Measurements from ENCODE around the gene TRIM43B. TPM values are rescaled to one million over a fixed set of nuclear protein-coding genes. Genes with fewer than 3 reads are reported as not detected.
"Not testable (repeated sequence)": the region's sequence is repeated elsewhere in the genome, so short reads cannot be mapped to it uniquely, and the experiment has no call there.

TRIM43B gene
- total RNA-seq, 1 donor from 2014 or later, result 0.27 TPM

GRCh38 chr2:95435162-95435871 lies 49.2 kb downstream of the TRIM43B start:
- DNase-seq (ENCODE audit: low spot score); intact Hi-C loops (cut with DNase I): not testable (repeated sequence)
- ATAC-seq, result peak; percentile 34

- DNase-seq (ENCODE audit: low spot score); intact Hi-C loops (cut with DNase I): not testable (repeated sequence)
- ATAC-seq, result peak; percentile 30
Measured at GRCh38 chr2:95434507-95435076, 50.0 kb downstream of the TRIM43B start.

- peak; percentile 19 for ATAC-seq
- intact Hi-C loops (cut with DNase I); DNase-seq (ENCODE audit: low spot score): not testable (repeated sequence)
Measured at GRCh38 chr2:95433973-95434372, 50.6 kb downstream of the TRIM43B start.

- intact Hi-C loops (cut with DNase I), result not testable (repeated sequence)
Measured at GRCh38 chr2:95433373-95433772, 51.2 kb downstream of the TRIM43B start.

GRCh38 chr2:95429748-95430467 lies 54.6 kb downstream of the TRIM43B start:
- DNase-seq (ENCODE audit: low spot score); ATAC-seq; intact Hi-C loops (cut with DNase I): not testable (repeated sequence)

More at GRCh38 chr2:95433373-95433772, 51.2 kb downstream of the TRIM43B start:
- not testable (repeated sequence) for ATAC-seq; DNase-seq (ENCODE audit: low spot score)

- DNase-seq (ENCODE audit: low spot score); intact Hi-C loops (cut with DNase I): not testable (repeated sequence)
- peak; percentile 24 for ATAC-seq
Measured at GRCh38 chr2:95427196-95427867, 57.2 kb downstream of the TRIM43B start.

Other genes with a start within 250 kb of the TRIM43B start
- gene PROM2, start 210.3 kb downstream of the TRIM43B start, total RNA-seq, result 3.0 TPM
- gene KCNIP3, start 187.4 kb downstream of the TRIM43B start, total RNA-seq, result 13.9 TPM
- gene FAHD2A, start 82.0 kb downstream of the TRIM43B start, total RNA-seq, result 31.8 TPM
- not detected for gene TRIM43, start 107.2 kb upstream of the TRIM43B start, total RNA-seq